OCI-LY7 (cell line): ENCODE results near the gene PVALEF. TPM values are rescaled to one million over a fixed set of nuclear protein-coding genes. Genes with fewer than 3 reads are reported as not detected.

ENCODE experiments used
- BruUV-seq: library from RNA; stranded (reverse); fragments of 400-500 nt; replicated peaks from 2 replicates; lab custom pipeline; 2021; lab: Mats Ljungman, UMichigan
- CTCF ChIA-PET: fragments of 300-600 bp; sonication (Branson Sonifier 250); formaldehyde crosslinking; loops from one replicate; lab custom pipeline; 2022; ENCODE audit warnings: antibody characterized with exemption; ENCODE audit not compliant: unreplicated experiment; lab: Charles Lee
- POLR2A ChIA-PET: fragments of 300-600 bp; sonication (Branson Sonifier 250); formaldehyde crosslinking; loops from one replicate; lab custom pipeline; 2022; ENCODE audit warnings: antibody characterized with exemption; lab: Charles Lee
- DNase-seq: peaks from one replicate; pipeline ENCODE4 v3.0.0-alpha.2; 2015; ENCODE audit warnings: low spot score
- H2AFZ ChIP-seq: fragments of 200-600 bp; sonication (generic), shearing (Covaris generic); 2 replicates; pipeline ENCODE4 v1.6.1; 2014; ENCODE audit warnings: mild to moderate bottlenecking, antibody characterized with exemption, low read length, moderate library complexity
- H3K27ac ChIP-seq: fragments of 200-600 bp; sonication (generic); 2 replicates; pipeline ENCODE4 v1.5.1; 2014; ENCODE audit warnings: mixed run types, low read depth, mild to moderate bottlenecking, moderate library complexity, low read length, inconsistent platforms; ENCODE audit not compliant: poor library complexity, severe bottlenecking
- H3K36me3 ChIP-seq: fragments of 200-600 bp; sonication (generic); 2 replicates; pipeline ENCODE4 v1.6.1; 2014; ENCODE audit warnings: mild to moderate bottlenecking, antibody characterized with exemption, low read length, moderate library complexity, mixed read lengths; ENCODE audit not compliant: insufficient read depth
- H3K4me1 ChIP-seq: fragments of 200-600 bp; sonication (generic); 2 replicates; pipeline ENCODE4 v1.5.1; 2014; ENCODE audit warnings: mild to moderate bottlenecking, low read length; ENCODE audit not compliant: insufficient read depth, poor library complexity, severe bottlenecking
- H3K4me2 ChIP-seq: fragments of 200-600 bp; sonication (generic); 2 replicates; pipeline ENCODE4 v1.6.1; 2014; ENCODE audit warnings: mild to moderate bottlenecking, low read length
- H3K4me3 ChIP-seq: fragments of 200-600 bp; sonication (generic); 2 replicates; pipeline ENCODE4 v1.5.1; 2014; ENCODE audit warnings: mild to moderate bottlenecking, low read depth, low read length; ENCODE audit not compliant: poor library complexity, severe bottlenecking
- H3K79me2 ChIP-seq: fragments of 200-600 bp; sonication (generic); 2 replicates; pipeline ENCODE4 v1.6.1; 2016; ENCODE audit warnings: low read depth, mild to moderate bottlenecking, low read length, moderate library complexity, mixed read lengths; ENCODE audit not compliant: insufficient read depth
- H3K9me2 ChIP-seq: fragments of 200-600 bp; sonication (generic); 2 replicates; pipeline ENCODE4 v1.6.1; 2016; ENCODE audit warnings: mild to moderate bottlenecking, low read length, mixed read lengths; ENCODE audit not compliant: insufficient read depth
- H3K9me3 ChIP-seq: fragments of 200-600 bp; sonication (generic); 2 replicates; pipeline ENCODE4 v1.6.1; 2014; ENCODE audit warnings: mild to moderate bottlenecking, mixed run types, low read length, mixed read lengths
- H4K20me1 ChIP-seq: fragments of 200-600 bp; sonication (generic); 2 replicates; pipeline ENCODE4 v1.6.1; 2014; ENCODE audit warnings: mild to moderate bottlenecking, antibody characterized with exemption, low read length, moderate library complexity, mixed read lengths; ENCODE audit not compliant: insufficient read depth
- CTCF ChIP-seq: fragments of 200-600 bp; sonication (generic); conservative IDR thresholded peaks from 2 replicates; pipeline ENCODE4 v1.5.1; 2014; ENCODE audit warnings: mild to moderate bottlenecking, antibody characterized with exemption, low read length, moderate library complexity, mixed read lengths
- EZH2phosphoT487 ChIP-seq: fragments of 200-600 bp; sonication (generic); IDR thresholded peaks from 2 replicates; pipeline ENCODE4 v1.6.1; 2018; ENCODE audit warnings: low read depth, borderline replicate concordance, mild to moderate bottlenecking, mixed run types, antibody characterized with exemption, low read length, moderate library complexity, mixed read lengths
- intact Hi-C: fragments of 100-400 bp; cut with micrococcal nuclease; formaldehyde crosslinking; loops from one replicate; pipeline ENCODE4 v1.10.0; 2022; ENCODE audit not compliant: unreplicated experiment
- total RNA-seq, 2 experiments: library from RNA; depleted of rRNA in 1 of 2; stranded (reverse); fragments of >200 nt in 1 of 2; shearing (Covaris generic) in 1 of 2; gene quantifications; 2 replicates each; pipeline ENCODE4 v1.2.3, GENCODE V29; 2014 to 2022

The PVALEF gene
- total RNA-seq, 2 experiments from 2014 or later: not detected

DNA sequence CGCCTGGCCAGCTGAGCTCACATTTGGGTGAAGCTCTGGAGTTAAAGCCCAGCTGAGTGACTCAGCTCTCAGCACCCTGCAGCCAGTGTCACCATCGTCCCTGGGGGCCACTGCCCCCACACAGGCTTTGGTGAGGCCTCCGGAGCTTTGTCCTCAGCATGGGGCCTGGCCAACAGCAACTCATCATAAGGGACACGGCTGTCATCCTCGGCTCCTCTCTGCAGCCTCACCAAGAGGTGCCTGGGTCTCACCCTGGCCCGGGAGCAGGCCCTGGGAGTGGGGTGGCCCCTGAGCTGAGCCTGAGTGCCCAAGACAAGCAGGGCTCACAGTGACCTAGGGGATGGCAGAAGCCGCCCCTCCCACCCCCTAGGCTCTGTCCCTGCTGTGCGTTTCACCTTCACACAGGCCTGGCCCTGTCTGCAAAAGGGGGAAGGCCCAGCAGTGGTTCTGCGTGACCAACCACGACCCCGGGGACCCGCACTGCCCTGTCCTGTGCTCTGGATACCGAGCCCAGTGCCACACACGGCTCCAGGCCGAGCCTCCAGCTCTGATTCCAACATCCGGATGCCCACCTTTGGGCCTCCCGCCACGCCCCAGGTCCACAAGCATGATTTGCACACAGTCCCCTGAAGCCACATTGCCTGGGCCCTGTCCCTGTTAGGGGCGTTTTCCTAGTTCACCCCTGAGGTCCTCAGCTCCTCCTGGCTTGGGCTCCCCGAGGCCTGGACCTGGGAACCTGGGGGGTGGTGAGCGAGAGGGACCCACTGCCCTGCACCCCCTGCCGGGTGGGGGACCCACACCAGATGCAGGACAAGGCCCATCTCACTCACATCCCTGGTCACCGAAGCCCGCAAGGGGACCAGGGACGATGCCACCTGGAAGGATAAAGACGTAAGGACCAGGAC is 22.5 kb downstream of the PVALEF start:
- H3K4me3 ChIP-seq: no peak overlapping the region
- no peak for TF ChIP-seq CTCF
- TF ChIP-seq EZH2phosphoT487: no peak
- H3K9me2 ChIP-seq: no peaks in the 10 kb centered on the region
- BruUV-seq: no TSS peak
- POLR2A ChIA-PET: no interaction called here
- H3K79me2 ChIP-seq: no peaks in the 10 kb centered on the region
- intact Hi-C loops: no loop called here
- H2AFZ ChIP-seq: no peak overlapping the region
- CTCF ChIA-PET: no interaction called here
- H3K9me3 ChIP-seq: no peaks in the 10 kb centered on the region
- H4K20me1 ChIP-seq: no peaks in the 10 kb centered on the region
- H3K36me3 ChIP-seq: peaks cover 5% of the 10 kb centered on the region; the same call in 1 of the 2 replicates
- H3K27ac ChIP-seq: no peak overlapping the region
- H3K4me2 ChIP-seq: no peak overlapping the region
- H3K4me1 ChIP-seq: no peaks in the 10 kb centered on the region
- no peak for DNase-seq

DNA sequence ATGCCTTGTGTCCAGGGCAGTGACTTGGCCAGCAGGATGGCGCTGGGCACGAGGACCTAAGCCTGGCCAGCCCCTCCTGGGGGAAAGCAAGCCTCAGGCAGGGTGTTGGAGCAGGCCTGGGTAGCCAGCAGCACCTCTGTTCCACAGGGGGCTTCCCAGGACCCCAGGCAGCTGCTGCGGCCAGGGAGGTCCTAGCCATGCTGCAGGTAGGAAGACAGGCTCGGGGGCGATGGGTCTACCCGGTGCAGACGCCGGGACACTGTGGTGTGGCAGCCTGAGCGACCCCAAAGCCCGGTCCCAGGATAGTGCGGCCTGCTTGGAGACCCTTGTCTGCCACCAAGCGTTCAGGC is 23.2 kb downstream of the PVALEF start:
- no peaks in the 10 kb centered on the region for H3K4me1 ChIP-seq
- no peaks in the 10 kb centered on the region for H3K9me3 ChIP-seq
- H3K9me2 ChIP-seq: no peaks in the 10 kb centered on the region
- H3K27ac ChIP-seq: no peak overlapping the region
- TF ChIP-seq EZH2phosphoT487 (no peak), CTCF (no peak)
- no peaks in the 10 kb centered on the region for H3K79me2 ChIP-seq
- H3K4me3 ChIP-seq: no peak overlapping the region
- CTCF ChIA-PET: no interaction called here
- DNase-seq: no peak
- peaks cover 5% of the 10 kb centered on the region; the same call in 1 of the 2 replicates for H3K36me3 ChIP-seq
- no peak overlapping the region for H3K4me2 ChIP-seq
- intact Hi-C loops: no loop called here
- BruUV-seq: no TSS peak
- no peaks in the 10 kb centered on the region for H4K20me1 ChIP-seq
- no peak overlapping the region for H2AFZ ChIP-seq
- POLR2A ChIA-PET: no interaction called here

DNA sequence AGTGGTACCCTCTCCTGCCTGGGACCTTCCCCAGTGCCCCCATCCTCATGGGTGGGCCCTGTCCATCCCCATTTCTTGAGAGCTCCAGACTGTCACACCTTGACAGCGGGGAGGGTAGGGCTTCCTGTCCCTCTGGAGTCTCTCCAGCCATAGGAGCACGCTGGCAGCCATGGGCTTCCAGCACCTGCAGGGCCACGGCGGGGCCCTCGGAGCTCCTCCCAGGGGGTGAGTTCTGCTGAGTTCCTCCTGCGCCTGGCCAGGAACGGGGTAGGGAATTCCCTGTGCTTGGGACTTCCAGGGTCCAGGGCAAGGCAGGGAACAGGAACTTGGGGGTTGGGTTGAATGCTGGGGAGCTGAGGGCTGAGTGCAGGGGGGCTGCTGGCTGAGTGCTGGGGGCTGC is 23.7 kb downstream of the PVALEF start:
- Histone ChIP-seq H3K36me3 (peaks cover 5% of the 10 kb centered on the region; the same call in 1 of the 2 replicates), H3K9me3 (no peaks in the 10 kb centered on the region), H3K79me2 (no peaks in the 10 kb centered on the region), H3K27ac (no peak overlapping the region), H2AFZ (no peak overlapping the region), H4K20me1 (no peaks in the 10 kb centered on the region), H3K4me2 (no peak overlapping the region), H3K9me2 (no peaks in the 10 kb centered on the region), H3K4me1 (no peaks in the 10 kb centered on the region), H3K4me3 (no peak overlapping the region)
- intact Hi-C loops: no loop called here
- CTCF ChIA-PET: no interaction called here
- BruUV-seq: no TSS peak
- POLR2A ChIA-PET: no interaction called here
- DNase-seq: no peak
- TF ChIP-seq EZH2phosphoT487 (no peak), CTCF (no peak)
